Measurements from ENCODE around the gene SLC7A8. TPM values are rescaled to one million over a fixed set of nuclear protein-coding genes. Genes with fewer than 3 reads are reported as not detected.

The SLC7A8 gene
- total RNA-seq, 3 donors from 2014 or later = 46.8 to 98.9 (median 61.9) TPM

- Histone ChIP-seq H3K27ac (no peak overlapping the region), H3K4me1 (no peaks in the 10 kb centered on the region), H3K27me3 (no peaks in the 10 kb centered on the region), H3K9me3 (no peaks in the 10 kb centered on the region), H3K4me3 (no peak overlapping the region), H3K36me3 (no peaks in the 10 kb centered on the region)
- DNase-seq (ENCODE audit: low spot score in 2 of 2) = no peak
- intact Hi-C loops (cut with DNase I; ENCODE audit: low total_unique reads) = no loop called here
- TF ChIP-seq POLR2A (IDR thresholded peaks at IDR 0.05) = no peak
- TF ChIP-seq CTCF (IDR thresholded peaks at IDR 0.05) = no peak
- TF ChIP-seq POLR2AphosphoS5 (IDR thresholded peaks at IDR 0.05) = no peak
These were observed 79.3 kb downstream of the SLC7A8 start for GRCh38 chr14:23104070-23104590.

GRCh38 chr14:23103581-23103980 is 79.9 kb downstream of the SLC7A8 start:
- Histone ChIP-seq H3K27ac (no peak overlapping the region), H3K27me3 (no peaks in the 10 kb centered on the region), H3K4me3 (no peak overlapping the region), H3K9me3 (no peaks in the 10 kb centered on the region), H3K4me1 (no peaks in the 10 kb centered on the region), H3K36me3 (no peaks in the 10 kb centered on the region)
- DNase-seq (ENCODE audit: low spot score in 2 of 2) = no peak
- intact Hi-C loops (cut with DNase I; ENCODE audit: low total_unique reads) = no loop called here
- TF ChIP-seq POLR2A (IDR thresholded peaks at IDR 0.05) (no peak), POLR2AphosphoS5 (IDR thresholded peaks at IDR 0.05) (no peak), CTCF (IDR thresholded peaks at IDR 0.05) (no peak)

- Histone ChIP-seq H3K4me1 (no peaks in the 10 kb centered on the region), H3K27ac (no peak overlapping the region), H3K4me3 (no peak overlapping the region), H3K9me3 (no peaks in the 10 kb centered on the region), H3K27me3 (no peaks in the 10 kb centered on the region), H3K36me3 (no peaks in the 10 kb centered on the region)
- intact Hi-C loops (cut with DNase I; ENCODE audit: low total_unique reads) = no loop called here
- no peak for DNase-seq (ENCODE audit: low spot score in 2 of 2)
- TF ChIP-seq POLR2AphosphoS5 (IDR thresholded peaks at IDR 0.05) (no peak), CTCF (IDR thresholded peaks at IDR 0.05) (no peak), POLR2A (IDR thresholded peaks at IDR 0.05) (no peak)
These were observed 80.7 kb downstream of the SLC7A8 start for GRCh38 chr14:23102801-23103200.

- no peak for DNase-seq (ENCODE audit: low spot score in 2 of 2)
- intact Hi-C loops (cut with DNase I; ENCODE audit: low total_unique reads) = no loop called here
- Histone ChIP-seq H3K36me3 (no peaks in the 10 kb centered on the region), H3K9me3 (no peaks in the 10 kb centered on the region), H3K27me3 (no peaks in the 10 kb centered on the region), H3K4me1 (no peaks in the 10 kb centered on the region), H3K27ac (no peak overlapping the region), H3K4me3 (no peak overlapping the region)
- TF ChIP-seq POLR2A (IDR thresholded peaks at IDR 0.05) (no peak), POLR2AphosphoS5 (IDR thresholded peaks at IDR 0.05) (no peak), CTCF (IDR thresholded peaks at IDR 0.05) (no peak)
These were observed 81.4 kb downstream of the SLC7A8 start for GRCh38 chr14:23101986-23102625.

GRCh38 chr14:23101213-23101970 is 82.1 kb downstream of the SLC7A8 start:
- DNase-seq (ENCODE audit: low spot score in 2 of 2) = no peak
- no peak for TF ChIP-seq POLR2AphosphoS5 (IDR thresholded peaks at IDR 0.05)
- TF ChIP-seq POLR2A (IDR thresholded peaks at IDR 0.05) = no peak
- no peak for TF ChIP-seq CTCF (IDR thresholded peaks at IDR 0.05)
- Histone ChIP-seq H3K27ac (no peak overlapping the region), H3K36me3 (no peaks in the 10 kb centered on the region), H3K4me3 (no peak overlapping the region), H3K9me3 (no peaks in the 10 kb centered on the region), H3K4me1 (peaks cover 0 to 3% of the 10 kb centered on the region in 2 donors), H3K27me3 (no peaks in the 10 kb centered on the region)
- intact Hi-C loops (cut with DNase I; ENCODE audit: low total_unique reads) = no loop called here

Measured in breast epithelium (tissue), 4 donors.